ENCODE data around the gene ZNF438.
A peak's percentile ranks its signal among the peaks of the same experiment; 100 is the strongest.
"Not testable (repeated sequence)": the region's sequence is repeated elsewhere in the genome, so short reads cannot be mapped to it uniquely, and the experiment has no call there.

The ZNF438 gene

DNA sequence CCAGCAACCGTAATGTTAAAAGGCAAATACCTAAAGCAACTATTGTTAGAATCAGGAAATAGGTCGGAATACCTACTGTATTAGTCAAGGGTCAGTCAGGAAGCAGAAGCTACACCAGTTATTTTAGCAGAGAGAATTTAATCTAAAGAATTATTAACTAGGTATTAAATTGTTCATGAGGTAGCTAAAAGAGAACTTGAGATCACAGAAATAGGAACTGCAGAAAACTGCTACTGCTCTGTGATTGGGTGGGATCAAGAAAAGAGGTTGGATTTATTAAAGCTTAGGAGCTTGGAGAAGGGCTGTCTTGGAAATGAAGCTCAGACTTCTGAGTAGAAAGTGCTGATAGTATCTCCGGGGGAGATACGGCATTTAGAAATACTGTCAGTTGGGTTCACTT lies 20.0 kb upstream of the ZNF438 start:
- DNase-seq (ENCODE audit: low read depth), result no peak

DNA sequence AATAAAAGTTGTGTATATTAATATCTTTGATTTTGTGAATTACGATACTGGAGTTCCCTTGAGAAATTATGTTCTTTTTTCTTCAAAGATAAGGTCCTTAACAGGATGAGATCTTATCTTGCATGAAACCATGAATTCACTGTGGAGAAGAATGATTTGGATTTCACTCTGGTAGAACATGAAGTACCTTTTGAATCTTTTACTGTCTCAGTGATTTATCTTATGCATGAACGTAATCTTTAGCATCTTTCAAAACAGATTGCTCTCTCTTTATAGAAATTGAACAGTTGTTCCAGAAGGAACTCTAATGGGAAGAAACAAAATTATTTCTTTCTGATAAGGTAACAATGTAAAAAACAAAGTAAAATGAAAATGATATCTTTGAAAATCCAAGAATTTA lies 11.0 kb upstream of the ZNF438 start:
- no peak for DNase-seq (ENCODE audit: low read depth)

DNA sequence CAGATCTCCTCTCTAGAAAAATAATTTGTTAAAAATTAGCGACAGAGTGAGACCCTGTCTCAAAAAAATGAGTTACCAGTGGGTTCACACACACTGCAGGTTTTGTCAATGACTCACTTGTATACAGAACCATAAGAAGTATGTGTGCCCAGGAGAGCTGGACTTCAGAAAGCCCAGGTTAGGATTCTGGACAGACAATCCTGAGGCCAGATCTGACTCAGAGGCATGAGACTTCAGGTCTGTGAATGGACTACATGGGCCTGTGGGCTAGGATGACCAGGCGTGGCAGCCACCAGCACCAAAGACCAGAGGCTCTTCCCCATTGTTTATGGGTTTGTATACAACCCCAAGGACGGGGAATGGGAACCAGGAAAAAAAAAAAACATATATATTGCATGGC lies 9.3 kb upstream of the ZNF438 start:
- DNase-seq (ENCODE audit: low read depth), result no peak

DNA sequence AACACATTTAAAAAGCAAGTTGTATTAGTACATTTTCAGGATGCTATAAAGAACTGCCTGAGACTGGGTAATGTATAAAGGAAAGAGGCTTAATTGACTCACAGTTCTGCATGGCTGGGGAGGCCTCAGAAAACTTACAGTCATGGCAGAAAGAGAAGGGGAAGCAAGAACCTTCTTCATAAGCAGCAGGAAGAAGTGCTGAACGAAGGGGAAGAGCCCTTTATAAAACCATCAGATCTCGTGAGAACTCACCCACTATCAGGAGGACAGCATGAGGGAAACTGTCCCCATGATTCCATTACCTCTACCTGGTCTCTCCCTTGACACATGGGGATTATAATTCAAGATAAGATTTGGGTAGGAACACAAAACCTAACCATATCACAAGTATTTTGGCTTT lies 7.3 kb upstream of the ZNF438 start:
- not testable (repeated sequence) for DNase-seq (ENCODE audit: low read depth)

DNA sequence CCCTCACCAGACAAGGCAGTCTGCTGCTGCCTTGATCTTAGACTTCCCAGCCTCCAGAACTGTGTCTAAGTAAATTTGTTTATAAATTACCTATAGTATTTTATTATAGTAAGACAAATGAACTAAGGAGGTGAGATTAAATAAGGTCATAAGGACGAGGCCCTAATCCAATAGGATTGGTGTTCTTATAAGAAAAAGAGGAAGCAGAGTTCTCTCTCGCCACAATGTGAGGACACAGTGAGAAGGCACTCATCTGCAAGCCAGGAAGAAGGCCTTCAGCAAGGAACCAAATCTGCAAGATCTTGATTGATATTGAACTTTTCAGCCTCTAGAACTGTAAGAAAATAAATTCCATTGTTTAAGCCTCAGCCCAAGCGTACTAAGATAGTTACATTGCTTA lies 6.1 kb upstream of the ZNF438 start:
- no peak for DNase-seq (ENCODE audit: low read depth)

DNA sequence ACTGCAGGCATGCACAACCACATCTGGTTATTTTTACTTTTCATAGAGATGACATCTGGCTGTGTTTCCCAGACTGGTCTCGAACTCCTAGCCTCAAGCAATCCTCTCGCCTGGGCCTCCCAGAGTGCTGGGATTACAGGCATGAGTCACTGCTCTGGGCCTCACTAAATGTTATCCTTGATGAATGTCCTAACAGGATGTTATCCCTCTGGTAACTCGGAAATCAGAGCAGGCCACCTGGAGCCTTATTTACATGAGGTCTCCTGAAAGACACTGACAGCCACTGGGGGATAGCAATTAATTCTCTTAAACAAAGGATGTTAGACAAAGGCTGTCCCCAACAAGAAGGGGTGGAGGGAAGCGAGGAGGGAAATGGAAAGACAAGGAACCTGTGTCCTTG lies 4.5 kb upstream of the ZNF438 start:
- DNase-seq (ENCODE audit: low read depth), result no peak

DNA sequence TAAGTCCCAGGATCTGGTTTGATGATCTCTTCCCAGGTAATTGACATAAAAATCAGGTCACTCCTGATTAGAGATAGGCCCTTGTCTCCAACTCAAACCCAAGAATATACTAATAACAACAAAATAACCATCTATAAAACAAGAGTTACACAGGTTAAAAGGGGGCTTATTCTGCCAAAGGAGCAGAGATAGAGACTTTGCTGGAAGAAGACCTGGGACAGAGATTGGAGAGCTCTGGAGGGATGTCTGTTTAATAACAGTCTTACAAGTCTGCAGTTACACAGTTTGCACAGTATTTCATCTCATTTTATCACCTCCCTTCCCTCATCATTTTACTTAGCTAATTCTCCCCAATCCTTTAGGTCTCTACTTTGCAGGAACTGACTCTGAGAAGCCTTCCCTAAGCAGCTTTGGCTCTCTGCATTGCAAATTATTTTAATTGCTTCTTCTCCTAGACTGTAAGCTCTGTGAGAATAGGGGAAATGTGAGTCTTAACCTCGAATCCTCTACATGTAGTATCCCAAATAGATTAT lies 3.7 kb upstream of the ZNF438 start:
- no peak for DNase-seq (ENCODE audit: low read depth)

DNA sequence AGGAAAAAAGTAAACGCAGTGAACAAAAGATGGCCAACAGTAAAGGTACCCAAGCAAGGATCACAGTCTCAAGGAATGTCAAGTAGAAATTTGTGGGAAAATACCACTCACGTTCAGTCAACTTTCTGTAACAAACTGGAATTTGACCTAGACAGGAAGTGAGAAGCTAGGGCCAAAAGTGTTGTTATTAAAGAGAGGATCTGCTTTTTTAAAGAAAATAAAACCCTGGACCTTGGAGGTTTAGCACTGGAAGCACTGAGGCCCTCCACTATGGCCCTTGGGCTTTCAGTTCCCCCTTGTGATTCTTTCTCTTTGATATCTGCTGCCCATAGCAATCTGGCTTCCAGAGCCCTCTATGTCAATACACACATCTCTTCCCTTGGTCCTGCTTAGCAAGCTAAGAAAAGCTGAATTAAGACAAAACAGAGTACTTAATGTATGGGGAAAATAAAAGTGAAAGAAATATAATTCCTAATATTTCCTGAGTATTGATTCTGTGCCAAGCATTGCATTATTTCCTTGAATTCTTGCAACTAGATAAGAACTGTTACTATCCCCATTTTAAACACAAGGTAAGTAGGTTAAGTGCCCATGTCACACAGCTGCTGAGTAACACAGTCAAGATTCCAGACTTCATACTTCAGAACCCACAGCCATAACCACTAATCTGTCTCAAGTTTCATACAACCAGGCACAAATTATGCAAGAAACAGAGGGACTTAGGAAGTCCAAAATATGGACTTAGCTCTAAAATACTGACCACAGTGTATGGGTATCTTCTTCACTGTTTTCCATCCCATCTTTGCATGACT lies 2.6 kb upstream of the ZNF438 start:
- peak; percentile 76 for DNase-seq (ENCODE audit: low read depth)

DNA sequence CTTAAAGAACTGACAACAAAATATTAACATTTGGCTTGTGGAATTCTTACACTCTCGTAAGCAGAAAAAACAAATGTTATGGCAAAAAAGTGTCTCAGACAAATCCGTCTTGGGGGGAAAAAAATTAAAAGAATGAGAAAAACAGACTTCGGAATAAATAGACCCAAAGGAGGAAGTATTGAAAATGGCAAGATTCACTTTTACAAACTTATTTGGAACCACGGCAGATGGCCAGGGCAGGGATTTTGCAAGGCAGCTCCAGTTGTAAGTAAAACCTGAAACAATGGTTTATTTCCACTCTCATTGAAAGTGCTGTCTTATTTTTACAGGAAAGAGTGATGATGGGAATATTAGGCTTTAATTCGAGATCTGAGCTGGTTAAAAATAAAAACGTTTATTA lies 1.5 kb upstream of the ZNF438 start:
- DNase-seq (ENCODE audit: low read depth), result no peak

DNA sequence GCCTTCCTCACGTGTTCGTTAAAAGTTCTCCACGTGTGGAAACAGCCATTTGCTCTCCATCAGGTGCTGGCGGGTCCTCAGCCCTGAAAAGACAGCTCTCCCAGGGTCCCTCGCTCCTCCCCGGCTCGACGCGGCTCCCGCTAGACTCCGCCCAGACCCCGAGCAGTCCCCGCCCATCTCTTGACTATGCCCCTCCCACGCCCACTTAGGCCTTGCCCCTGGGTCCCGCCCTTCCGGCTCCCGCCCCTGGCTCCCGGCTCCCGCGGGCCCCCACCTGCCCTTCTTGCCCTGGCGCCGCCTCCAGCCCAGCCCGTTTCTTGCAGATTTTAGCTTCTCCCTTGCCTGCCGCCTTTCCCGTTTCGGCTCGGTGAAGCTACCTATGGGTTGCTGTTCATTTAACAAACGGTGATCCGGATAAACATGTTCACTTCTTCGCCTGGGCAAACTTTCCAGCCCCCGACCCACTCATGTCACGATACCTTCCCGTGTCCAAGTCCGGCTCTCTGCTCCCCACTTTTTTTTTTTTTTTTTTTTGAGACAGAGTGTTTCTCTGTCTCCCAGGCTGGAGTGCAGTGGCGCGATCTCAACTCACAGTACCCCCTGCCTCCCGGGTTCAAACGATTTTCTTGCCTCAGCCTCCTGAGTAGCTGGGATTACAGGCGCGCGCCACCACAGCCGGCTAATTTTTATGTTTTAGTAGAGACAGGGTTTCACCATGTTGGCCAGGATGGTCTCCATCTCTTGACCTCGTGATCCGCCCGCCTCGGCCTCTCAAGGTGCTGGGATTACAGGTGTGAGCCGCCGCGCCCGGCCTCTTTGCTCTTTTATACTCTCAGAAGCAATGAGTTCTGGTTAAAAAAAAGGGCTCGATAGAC lies 830 bp upstream of the ZNF438 start:
- DNase-seq (ENCODE audit: low read depth), result peak; percentile 91

DNA sequence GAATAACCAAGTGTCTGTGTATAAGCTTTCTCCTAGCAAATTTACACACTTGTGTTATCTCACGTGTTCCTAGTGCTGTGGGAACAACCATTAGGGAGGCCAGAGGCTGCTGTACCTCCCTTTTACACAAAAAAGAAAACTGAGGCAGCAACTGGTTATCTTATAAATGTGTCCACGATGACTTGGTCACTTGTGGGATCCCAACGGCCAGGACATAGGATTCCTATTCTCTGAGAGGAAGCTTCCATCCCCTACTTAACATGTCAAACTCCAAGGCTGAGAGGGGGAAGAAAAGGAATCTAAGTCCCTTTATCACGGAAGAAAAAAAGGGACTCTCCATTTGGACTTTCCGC lies 484 bp downstream of the ZNF438 start:
- no peak for DNase-seq (ENCODE audit: low read depth)

DNA sequence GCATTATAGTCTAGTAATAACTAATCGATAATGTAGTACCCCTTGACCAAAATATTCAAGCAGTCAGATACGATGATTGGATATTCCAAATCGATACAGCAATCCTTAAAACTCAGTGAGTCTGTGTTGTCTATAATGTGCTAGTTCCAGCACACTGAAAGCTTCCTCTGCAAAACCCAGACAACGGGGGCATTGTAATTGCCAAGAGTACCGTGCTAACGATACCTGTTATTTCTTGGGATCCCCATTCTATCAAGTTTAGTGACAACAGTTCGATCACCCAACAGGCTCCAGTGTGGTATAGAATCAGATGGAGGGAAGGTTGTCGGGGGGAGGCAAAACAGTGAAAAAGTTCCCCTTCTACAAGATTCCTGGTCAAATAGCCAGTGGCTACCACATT lies 865 bp downstream of the ZNF438 start:
- DNase-seq (ENCODE audit: low read depth), result no peak

DNA sequence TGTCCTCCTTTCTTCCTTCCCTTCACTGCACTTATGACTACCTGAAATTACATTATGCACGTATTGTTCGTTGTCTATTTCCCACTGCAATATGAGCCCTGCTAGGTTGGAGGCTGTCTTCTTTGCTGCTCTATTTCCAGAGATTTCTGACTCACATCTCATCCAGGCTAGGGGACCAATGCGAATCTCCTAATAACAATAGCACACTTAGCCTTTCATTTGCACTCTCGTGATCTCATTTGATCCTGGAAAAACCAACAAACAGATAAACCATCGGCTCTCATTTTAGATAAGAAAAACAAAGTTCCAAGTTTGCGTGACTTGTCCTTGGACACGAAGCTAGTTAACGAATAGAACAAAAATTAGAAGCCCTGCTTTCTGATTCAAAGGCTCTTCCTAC lies 1.4 kb downstream of the ZNF438 start:
- no peak for DNase-seq (ENCODE audit: low read depth)

DNA sequence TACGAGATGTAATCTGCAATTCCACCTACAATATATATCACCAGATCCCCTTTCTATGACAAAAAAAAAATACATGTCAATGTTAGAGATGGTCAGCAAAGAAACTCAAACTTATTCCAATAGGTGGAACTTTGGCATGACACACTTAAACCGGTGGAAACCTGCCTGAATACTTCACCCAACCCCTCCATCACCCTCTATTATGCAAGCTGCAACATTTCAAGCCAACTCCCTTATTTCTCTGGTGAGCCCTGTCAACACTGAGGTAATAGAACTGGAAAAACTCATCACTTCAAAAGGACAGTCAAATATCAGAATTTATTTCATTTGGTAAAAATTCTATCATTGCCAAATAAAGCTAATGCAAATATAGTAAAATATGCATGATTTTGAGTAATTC lies 3.6 kb downstream of the ZNF438 start:
- DNase-seq (ENCODE audit: low read depth), result no peak

DNA sequence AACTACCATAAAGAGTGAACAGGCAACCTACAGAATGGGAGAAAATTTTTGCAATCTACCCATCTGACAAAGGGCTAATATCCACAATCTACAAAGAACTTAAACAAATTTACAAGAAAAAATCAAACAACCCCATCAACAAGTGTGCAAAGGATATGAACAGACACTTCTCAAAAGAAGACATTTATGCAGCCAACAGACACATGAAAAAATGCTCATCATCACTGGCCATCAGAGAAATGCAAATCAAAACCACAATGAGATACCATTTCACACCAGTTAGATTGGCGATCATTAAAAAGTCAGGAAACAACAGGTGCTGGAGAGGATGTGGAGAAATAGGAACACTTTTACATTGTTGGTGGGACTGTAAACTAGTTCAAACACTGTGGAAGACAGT lies 5.4 kb downstream of the ZNF438 start:
- DNase-seq (ENCODE audit: low read depth), result not testable (repeated sequence)

DNA sequence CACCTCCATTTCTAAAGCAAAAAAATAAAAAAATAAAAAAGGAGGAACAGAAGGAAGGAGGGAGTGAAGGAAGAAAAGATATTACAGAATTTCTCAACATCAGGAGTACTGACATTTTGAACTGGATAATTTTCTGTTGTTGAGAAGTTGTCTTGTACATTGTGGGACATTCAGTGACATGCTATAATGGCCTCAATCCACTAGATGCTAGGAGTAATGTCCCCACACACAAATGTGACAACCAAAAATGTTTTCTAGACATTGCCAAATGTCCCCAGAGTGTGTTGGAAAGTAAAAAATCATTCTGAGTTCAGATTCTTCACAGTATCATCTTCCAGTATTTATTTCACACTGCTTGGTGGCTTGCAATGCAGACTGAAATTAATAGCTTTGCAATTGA lies 6.5 kb downstream of the ZNF438 start:
- no peak for DNase-seq (ENCODE audit: low read depth)

DNA sequence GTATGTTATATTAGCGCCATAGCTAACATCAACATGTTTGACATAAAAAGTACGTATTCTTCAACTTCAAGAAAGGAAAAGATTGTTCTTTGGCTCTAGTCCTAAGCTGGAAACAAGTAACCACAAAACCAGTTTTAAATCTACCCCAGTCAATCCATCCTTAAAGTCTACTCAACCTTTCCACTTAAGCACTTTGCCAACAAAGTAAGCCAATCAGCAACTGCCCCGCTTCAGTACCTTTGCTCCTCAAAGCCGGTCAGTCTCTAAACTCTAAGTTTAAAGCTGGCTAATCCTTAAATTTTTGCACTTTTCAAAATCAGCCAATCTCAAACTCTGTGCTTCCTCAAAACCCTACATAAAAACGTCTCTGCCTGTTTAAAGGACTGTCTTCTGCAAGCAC lies 8.1 kb downstream of the ZNF438 start:
- DNase-seq (ENCODE audit: low read depth), result no peak

DNA sequence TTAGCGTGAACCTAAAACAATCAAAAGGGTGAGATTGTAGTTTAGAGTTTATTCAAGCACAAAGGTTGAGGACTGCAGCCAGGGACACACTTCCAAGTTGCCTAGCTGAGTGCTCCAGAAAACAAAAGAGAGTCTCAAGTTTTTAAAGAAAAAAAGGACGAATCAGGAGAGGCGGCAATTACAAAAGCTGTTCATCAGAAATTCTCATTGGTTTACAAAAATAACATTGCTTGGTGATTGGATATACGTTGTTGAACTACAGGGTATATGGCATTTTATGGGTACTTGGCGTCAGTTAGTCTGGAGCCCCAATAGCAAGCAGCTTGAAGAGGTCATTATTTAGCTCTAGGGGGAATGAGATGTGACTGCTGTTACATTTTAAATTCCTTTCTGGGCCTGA lies 11.5 kb downstream of the ZNF438 start:
- DNase-seq (ENCODE audit: low read depth), result no peak

DNA sequence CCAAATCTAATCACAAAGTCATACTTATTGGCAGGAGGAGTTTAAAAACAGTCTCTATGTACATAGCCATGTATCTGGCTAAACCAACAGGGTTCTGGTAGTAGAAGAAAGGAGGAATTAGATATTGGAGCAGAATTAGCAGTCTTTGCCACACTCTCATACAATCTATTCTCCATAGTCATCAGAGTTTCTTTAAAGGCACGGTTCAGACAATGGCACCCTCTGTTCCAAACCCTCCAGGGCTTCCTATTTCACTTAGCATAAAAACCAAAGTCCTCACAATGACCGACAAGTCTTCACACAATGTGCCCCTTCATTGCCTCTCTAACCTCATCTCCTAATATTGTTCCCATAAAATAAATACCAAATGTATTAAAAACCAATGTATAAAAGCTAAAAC lies 12.7 kb downstream of the ZNF438 start:
- DNase-seq (ENCODE audit: low read depth), result no peak

DNA sequence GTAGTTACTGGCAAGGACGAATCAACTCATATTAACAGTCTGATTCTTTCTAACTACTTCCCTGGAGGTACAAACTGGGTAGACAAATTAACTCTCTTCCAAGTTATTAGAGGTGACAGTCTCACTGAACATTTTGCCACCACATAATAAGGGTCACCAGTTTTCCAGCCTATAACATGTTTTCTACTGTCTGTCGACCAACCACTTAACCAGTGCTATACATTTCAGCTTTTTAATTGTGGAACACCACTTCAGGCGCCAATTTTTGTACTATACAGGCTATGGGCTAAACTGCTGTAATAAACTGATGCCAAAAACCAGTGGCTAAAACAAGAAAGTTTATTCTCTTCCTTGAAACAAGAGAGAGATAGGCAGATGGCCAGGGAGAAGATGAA lies 13.3 kb downstream of the ZNF438 start:
- DNase-seq (ENCODE audit: low read depth), result no peak

DNA sequence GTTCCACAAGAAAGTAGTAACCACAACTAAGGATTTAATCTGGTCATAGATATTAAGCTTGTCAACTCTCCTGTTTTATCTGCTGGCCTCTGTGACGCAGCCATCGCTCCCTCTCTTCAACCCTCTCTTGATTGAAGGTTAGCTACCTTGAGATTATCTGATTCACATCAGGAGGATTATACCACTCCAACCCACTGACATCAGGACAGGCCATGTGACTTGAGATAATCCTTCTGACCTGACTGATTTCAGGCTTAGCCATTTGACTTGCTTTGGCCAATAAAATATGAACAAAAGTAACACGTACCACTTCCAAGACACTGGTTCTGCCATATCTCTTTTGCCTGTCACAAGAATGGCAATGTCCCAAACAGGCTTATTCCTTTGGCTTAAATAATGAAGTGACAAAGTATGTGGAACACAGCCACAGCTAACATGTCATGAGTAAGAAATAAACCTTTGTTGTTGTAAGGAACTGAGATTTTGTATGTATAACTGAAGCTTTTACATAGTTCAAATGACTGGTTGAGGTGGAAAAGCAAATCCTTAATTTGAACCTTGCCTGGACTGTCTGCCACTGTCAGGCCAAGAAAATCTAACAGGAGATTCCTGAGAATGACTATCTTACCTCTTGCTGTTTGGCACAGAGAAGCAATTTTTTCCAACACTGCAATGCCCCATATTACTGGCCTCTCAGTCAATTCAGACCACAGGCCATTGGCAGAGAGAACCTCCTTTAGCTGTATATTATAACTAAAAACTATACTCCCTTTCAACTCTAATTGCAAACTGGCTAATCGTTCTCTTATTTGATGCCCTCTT lies 13.9 kb downstream of the ZNF438 start:
- DNase-seq (ENCODE audit: low read depth), result no peak

DNA sequence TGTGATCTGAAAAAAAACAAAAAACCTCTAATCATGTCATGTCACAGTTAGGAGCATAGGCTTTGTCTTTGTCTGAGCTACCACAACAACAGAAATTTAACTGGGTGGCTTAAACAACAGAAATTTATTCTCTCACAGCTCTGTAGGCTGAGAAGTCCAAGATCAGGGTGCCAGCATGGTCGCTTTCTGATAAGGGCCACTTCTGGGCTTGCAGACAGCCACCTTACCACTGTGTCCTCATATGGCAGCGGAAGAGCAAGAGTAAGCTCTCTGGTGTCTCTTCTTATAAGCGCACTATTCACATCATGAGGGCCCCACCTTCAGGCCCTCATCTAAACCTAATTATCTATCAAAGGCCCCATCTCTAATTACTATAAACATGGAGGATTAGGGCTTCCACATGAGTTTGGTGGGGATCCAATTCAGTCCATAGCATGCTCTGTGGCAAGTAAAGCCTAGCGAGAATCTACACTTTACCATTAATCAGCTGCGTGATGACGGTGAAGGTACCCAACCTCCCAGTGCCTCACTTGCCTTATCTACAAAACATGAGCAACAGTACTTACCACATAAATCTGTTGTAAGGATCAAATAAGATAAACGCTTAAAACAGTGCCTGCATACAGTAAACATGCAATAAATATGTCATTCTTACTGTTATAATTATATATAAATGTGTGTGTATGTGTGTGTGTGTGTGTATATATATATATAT lies 17.3 kb downstream of the ZNF438 start:
- DNase-seq (ENCODE audit: low read depth), result no peak
